ENCODE results near the gene ERCC3. TPM values are rescaled to one million over a fixed set of nuclear protein-coding genes. Genes with fewer than 3 reads are reported as not detected.

Gene ERCC3
- total RNA-seq, 1 experiment from 2014 or later: 48.1 TPM

DNA sequence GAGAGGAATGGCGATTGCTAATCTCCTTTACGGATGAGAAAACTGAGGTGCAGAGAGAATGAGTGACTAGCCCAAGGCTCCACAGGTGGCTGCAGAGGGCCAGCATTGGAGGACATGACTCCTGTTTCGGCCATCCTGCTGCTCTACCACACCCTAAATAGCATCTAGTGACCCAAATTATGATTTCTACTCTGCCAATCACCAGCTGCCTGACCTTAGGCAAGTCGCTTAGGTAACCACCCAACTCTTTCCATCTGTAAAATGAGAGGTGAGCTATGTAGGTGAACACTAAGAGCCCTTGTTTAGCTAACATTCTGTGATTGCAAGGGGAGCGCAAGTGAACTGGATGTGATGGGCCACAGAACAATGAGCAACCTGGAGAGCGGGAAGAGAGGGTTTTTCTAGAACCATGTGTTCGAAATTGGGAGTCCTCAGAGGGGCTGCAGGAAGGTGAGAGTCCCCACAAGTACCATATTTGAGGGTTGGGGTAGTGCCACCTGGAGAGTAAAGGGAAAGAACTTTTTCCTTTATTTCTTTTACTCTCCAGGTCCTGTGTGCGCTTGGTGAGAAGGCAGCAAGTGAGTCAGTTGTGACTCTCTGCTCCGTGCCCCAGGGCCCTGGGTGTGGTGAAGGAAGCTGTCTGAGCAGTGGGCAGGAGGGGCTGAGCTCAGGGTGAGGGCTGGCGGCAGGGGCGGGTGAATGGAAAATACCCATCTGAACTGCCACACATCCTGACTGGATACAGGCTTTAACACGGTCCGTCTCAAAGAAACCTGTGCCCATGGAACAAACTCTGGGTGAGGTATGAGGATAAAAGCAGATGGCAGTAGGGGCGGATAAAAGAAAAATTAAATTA, 76.2 kb downstream of the ERCC3 start:
- ATAC-seq (peak; percentile 22), DNase-seq (ENCODE audit: low spot score) (no peak)
- Mint-ChIP-seq H3K27me3 (ENCODE audit: low read depth) (peaks cover 46% of the 10 kb centered on the region), H3K9me3 (peaks cover 10% of the 10 kb centered on the region), H3K36me3 (peaks cover 3% of the 10 kb centered on the region; the same call in 1 of the 2 replicates), H3K27ac (no peak overlapping the region), H3K4me1 (peaks cover 20% of the 10 kb centered on the region), H3K4me3 (peak overlapping the region; percentile 94)
- TF ChIP-seq, protein P1, sequence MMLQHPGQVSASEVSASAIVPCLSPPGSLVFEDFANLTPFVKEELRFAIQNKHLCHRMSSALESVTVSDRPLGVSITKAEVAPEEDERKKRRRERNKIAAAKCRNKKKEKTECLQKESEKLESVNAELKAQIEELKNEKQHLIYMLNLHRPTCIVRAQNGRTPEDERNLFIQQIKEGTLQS (CRISPR knock-in tag; conservative IDR thresholded peaks at IDR 0.05): no peak
- TF ChIP-seq CBFB (CRISPR knock-in tag; IDR thresholded peaks at IDR 0.05; ENCODE audit: low read depth): no peak
- TF ChIP-seq, protein P2, sequence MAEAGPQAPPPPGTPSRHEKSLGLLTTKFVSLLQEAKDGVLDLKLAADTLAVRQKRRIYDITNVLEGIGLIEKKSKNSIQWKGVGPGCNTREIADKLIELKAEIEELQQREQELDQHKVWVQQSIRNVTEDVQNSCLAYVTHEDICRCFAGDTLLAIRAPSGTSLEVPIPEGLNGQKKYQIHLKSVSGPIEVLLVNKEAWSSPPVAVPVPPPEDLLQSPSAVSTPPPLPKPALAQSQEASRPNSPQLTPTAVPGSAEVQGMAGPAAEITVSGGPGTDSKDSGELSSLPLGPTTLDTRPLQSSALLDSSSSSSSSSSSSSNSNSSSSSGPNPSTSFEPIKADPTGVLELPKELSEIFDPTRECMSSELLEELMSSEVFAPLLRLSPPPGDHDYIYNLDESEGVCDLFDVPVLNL (CRISPR knock-in tag; IDR thresholded peaks at IDR 0.05; ENCODE audit: borderline replicate concordance, low read depth): no peak
- POLR2A ChIA-PET: no interaction called here
- CTCF ChIA-PET: interaction anchor here (1.3 to 2.3 kb wide), 2 partner anchors 21 to 198 kb away, joined by 3 to 20 read pairs; no protein-coding TSS in a partner anchor

DNA sequence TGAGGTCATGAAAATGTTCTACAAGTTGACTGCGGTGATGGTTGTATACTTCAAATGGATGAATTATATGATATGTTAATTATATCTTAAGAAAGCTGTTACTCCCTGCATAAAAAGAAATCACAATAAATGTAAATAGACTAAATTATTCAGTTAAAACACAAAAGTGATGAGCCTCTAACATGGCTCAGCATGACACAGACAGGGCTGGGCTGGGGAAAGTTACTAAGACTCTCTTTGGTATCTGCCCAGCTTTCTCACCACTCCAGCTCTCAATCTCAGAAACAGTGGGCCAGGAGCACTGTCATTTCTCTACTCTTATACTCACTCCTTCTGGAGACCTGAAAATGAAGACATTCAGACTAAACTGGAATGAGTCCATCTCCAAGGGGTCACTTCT, 77.4 kb downstream of the ERCC3 start:
- TF ChIP-seq, protein P3, sequence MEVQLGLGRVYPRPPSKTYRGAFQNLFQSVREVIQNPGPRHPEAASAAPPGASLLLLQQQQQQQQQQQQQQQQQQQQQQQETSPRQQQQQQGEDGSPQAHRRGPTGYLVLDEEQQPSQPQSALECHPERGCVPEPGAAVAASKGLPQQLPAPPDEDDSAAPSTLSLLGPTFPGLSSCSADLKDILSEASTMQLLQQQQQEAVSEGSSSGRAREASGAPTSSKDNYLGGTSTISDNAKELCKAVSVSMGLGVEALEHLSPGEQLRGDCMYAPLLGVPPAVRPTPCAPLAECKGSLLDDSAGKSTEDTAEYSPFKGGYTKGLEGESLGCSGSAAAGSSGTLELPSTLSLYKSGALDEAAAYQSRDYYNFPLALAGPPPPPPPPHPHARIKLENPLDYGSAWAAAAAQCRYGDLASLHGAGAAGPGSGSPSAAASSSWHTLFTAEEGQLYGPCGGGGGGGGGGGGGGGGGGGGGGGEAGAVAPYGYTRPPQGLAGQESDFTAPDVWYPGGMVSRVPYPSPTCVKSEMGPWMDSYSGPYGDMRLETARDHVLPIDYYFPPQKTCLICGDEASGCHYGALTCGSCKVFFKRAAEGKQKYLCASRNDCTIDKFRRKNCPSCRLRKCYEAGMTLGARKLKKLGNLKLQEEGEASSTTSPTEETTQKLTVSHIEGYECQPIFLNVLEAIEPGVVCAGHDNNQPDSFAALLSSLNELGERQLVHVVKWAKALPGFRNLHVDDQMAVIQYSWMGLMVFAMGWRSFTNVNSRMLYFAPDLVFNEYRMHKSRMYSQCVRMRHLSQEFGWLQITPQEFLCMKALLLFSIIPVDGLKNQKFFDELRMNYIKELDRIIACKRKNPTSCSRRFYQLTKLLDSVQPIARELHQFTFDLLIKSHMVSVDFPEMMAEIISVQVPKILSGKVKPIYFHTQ (CRISPR knock-in tag; IDR thresholded peaks at IDR 0.05): no peak
- TF ChIP-seq ZNF671 (CRISPR knock-in tag; IDR thresholded peaks at IDR 0.05): no peak
- TF ChIP-seq, protein P4, sequence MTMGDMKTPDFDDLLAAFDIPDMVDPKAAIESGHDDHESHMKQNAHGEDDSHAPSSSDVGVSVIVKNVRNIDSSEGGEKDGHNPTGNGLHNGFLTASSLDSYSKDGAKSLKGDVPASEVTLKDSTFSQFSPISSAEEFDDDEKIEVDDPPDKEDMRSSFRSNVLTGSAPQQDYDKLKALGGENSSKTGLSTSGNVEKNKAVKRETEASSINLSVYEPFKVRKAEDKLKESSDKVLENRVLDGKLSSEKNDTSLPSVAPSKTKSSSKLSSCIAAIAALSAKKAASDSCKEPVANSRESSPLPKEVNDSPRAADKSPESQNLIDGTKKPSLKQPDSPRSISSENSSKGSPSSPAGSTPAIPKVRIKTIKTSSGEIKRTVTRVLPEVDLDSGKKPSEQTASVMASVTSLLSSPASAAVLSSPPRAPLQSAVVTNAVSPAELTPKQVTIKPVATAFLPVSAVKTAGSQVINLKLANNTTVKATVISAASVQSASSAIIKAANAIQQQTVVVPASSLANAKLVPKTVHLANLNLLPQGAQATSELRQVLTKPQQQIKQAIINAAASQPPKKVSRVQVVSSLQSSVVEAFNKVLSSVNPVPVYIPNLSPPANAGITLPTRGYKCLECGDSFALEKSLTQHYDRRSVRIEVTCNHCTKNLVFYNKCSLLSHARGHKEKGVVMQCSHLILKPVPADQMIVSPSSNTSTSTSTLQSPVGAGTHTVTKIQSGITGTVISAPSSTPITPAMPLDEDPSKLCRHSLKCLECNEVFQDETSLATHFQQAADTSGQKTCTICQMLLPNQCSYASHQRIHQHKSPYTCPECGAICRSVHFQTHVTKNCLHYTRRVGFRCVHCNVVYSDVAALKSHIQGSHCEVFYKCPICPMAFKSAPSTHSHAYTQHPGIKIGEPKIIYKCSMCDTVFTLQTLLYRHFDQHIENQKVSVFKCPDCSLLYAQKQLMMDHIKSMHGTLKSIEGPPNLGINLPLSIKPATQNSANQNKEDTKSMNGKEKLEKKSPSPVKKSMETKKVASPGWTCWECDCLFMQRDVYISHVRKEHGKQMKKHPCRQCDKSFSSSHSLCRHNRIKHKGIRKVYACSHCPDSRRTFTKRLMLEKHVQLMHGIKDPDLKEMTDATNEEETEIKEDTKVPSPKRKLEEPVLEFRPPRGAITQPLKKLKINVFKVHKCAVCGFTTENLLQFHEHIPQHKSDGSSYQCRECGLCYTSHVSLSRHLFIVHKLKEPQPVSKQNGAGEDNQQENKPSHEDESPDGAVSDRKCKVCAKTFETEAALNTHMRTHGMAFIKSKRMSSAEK (CRISPR knock-in tag; IDR thresholded peaks at IDR 0.05; ENCODE audit: borderline replicate concordance): no peak
- TF ChIP-seq, protein P1 (CRISPR knock-in tag; conservative IDR thresholded peaks at IDR 0.05): no peak
- TF ChIP-seq, protein P5, sequence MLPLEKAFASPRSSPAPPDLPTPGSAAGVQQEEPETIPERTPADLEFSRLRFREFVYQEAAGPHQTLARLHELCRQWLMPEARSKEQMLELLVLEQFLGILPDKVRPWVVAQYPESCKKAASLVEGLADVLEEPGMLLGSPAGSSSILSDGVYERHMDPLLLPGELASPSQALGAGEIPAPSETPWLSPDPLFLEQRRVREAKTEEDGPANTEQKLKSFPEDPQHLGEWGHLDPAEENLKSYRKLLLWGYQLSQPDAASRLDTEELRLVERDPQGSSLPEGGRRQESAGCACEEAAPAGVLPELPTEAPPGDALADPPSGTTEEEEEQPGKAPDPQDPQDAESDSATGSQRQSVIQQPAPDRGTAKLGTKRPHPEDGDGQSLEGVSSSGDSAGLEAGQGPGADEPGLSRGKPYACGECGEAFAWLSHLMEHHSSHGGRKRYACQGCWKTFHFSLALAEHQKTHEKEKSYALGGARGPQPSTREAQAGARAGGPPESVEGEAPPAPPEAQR (CRISPR knock-in tag; IDR thresholded peaks at IDR 0.05): no peak
- TF ChIP-seq, protein P6, sequence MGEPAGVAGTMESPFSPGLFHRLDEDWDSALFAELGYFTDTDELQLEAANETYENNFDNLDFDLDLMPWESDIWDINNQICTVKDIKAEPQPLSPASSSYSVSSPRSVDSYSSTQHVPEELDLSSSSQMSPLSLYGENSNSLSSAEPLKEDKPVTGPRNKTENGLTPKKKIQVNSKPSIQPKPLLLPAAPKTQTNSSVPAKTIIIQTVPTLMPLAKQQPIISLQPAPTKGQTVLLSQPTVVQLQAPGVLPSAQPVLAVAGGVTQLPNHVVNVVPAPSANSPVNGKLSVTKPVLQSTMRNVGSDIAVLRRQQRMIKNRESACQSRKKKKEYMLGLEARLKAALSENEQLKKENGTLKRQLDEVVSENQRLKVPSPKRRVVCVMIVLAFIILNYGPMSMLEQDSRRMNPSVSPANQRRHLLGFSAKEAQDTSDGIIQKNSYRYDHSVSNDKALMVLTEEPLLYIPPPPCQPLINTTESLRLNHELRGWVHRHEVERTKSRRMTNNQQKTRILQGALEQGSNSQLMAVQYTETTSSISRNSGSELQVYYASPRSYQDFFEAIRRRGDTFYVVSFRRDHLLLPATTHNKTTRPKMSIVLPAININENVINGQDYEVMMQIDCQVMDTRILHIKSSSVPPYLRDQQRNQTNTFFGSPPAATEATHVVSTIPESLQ (CRISPR knock-in tag; IDR thresholded peaks at IDR 0.05): no peak
- ChIA-PET CTCF (interaction anchor here (1.3 to 2.3 kb wide), 2 partner anchors 19 to 199 kb away, joined by 3 to 20 read pairs; no protein-coding TSS in a partner anchor), POLR2A (no interaction called here)
- no peak for DNase-seq (ENCODE audit: low spot score)
- no peak overlapping the region for H3K27ac Mint-ChIP-seq
- H3K9me3 Mint-ChIP-seq: peaks cover 10% of the 10 kb centered on the region
- H3K36me3 Mint-ChIP-seq: peaks cover 3% of the 10 kb centered on the region; the same call in 1 of the 2 replicates
- no peak overlapping the region for H3K4me3 Mint-ChIP-seq
- peaks cover 20% of the 10 kb centered on the region for H3K4me1 Mint-ChIP-seq
- peaks cover 55% of the 10 kb centered on the region for H3K27me3 Mint-ChIP-seq (ENCODE audit: low read depth)
- ATAC-seq: no peak
